Adrenal gland (tissue), 5 donors: ENCODE results near the gene DOLPP1.

Experiments
- POLR2A ChIP-seq, 2 donors: fragments of 450-650 bp; IDR thresholded peaks; one replicate each; pipeline ENCODE4 v1.6.1; 2017; ENCODE audit warnings: antibody characterized with exemption in 2 of 2, mild to moderate bottlenecking in 2 of 2, moderate library complexity in 1 of 2
- TF ChIP-seq, protein P1 (sequence below), 6 experiments: fragments of 450-650 bp in 4 of 6; fragments of 200-600 bp in 2 of 6; sonication (generic) in 1 of 6; IDR thresholded peaks; 1 replicate in 5 of 6; 2 replicates in 1 of 6; pipeline versions ENCODE4 v1.5.1 to v1.8.0; 2016 to 2021; ENCODE audit warnings: antibody characterized with exemption in 6 of 6, mild to moderate bottlenecking in 2 of 6, moderate library complexity in 1 of 6
- donor health status: DM: no; HTN: no; CAD: no.

DNA sequence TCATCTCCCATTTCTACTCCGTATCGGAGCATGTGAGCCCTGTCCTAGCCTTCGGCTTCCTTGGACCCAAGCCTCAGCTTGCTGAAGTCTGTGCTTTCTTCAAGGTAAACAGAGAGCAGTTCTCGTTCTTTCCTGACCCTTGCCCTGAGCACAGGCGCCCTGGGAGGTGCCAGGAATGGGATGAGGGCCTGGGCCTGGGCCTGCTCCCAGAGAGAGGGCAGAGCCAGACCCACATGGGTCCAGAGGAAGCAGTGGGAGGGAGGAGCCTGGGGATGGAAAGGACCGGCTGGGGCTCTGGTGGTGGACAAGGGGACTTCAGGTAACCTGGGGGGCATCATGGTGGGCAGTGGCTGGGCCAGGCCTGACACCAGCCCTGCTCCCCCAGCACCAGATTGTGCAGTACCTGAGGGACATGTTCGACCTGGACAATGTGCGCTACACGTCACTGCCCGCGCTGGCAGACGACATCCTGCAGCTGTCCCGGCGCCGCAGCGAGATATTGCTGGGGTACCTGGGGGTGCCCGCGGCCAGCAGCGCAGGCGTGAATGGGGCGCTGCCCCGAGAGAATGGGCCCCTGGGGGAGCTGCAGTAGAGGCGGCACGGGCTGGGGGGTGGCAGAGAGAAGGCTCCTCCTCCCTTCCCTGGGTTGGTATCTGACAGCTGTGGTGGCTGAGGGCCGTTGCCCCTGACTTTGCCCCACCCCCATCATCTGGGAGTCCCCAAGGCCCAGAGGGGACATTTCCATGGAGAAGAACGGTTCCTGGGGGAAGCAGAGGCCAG lies 10.9 kb upstream of the DOLPP1 start:
- TF ChIP-seq, protein P1, sequence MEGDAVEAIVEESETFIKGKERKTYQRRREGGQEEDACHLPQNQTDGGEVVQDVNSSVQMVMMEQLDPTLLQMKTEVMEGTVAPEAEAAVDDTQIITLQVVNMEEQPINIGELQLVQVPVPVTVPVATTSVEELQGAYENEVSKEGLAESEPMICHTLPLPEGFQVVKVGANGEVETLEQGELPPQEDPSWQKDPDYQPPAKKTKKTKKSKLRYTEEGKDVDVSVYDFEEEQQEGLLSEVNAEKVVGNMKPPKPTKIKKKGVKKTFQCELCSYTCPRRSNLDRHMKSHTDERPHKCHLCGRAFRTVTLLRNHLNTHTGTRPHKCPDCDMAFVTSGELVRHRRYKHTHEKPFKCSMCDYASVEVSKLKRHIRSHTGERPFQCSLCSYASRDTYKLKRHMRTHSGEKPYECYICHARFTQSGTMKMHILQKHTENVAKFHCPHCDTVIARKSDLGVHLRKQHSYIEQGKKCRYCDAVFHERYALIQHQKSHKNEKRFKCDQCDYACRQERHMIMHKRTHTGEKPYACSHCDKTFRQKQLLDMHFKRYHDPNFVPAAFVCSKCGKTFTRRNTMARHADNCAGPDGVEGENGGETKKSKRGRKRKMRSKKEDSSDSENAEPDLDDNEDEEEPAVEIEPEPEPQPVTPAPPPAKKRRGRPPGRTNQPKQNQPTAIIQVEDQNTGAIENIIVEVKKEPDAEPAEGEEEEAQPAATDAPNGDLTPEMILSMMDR (IDR thresholded peaks at IDR 0.05) = no peak
- TF ChIP-seq POLR2A (IDR thresholded peaks at IDR 0.05) = no peak
